GM19351 (cell line): ENCODE measurements around the gene APLN.

Source experiments
- ATAC-seq: cut with Tn5 transposase; IDR thresholded peaks from one replicate; pipeline ENCODE4 v1.9.1; 2021; ENCODE audit warnings: mild to moderate bottlenecking, moderate library complexity; ENCODE audit not compliant: unreplicated experiment

Gene APLN

DNA sequence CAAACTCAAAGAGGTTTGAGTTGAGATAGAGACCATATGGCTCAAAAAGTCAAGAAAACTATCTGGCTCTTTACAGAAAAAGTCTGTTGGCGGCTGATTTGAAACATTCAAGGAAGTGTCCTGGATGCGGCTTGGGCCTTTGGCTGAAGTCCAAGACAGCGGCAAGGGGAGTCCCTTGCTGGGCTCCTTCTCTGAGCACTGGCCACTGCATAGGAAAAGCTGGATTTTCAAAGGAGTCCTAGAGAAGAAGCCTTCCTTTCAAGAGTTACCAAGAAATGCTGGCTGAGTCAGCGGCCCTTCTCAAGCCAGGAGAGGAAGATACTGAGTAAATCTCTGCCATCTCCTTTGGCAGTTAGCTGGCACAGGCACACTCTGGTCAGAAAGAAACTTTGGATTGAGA is 12.1 kb downstream of the APLN start:
- no peak for ATAC-seq

DNA sequence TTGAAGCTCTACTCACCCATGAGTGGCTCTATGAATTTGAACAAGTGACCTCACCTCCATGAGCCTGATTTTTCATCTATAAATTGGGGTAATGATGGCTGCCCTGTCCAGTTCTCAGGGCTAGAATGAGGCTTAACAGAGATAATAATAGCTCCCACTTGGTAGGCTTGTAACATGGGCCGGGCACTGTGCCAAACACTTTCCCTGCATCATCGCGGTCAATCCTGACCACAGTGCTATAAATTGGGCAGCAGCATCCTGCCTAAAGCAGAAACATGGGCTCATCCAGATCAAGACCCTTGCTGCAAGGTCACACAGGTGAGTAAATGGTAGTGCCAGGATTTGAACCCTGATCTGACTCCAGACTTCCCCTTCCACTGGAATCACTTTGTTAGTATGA is 12.8 kb downstream of the APLN start:
- ATAC-seq = no peak

DNA sequence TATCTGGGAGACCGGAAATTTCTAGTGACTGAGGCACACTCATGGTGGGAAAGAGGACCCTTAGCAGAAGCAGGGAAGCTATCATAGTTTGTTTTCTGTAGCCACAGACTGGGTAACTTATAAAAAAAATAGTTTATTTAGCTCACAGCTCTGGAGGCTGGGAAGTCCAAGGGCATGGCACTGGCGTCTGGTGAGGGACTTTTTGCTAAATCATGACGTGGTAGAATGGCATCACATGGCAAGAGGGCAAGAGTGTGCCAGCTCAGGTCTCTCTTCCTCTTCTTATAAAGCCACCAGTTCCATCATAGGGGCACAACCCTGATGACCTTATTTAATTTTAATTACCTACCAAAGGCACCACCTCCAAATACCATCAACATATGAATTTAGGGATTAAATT is 13.3 kb downstream of the APLN start:
- no peak for ATAC-seq

DNA sequence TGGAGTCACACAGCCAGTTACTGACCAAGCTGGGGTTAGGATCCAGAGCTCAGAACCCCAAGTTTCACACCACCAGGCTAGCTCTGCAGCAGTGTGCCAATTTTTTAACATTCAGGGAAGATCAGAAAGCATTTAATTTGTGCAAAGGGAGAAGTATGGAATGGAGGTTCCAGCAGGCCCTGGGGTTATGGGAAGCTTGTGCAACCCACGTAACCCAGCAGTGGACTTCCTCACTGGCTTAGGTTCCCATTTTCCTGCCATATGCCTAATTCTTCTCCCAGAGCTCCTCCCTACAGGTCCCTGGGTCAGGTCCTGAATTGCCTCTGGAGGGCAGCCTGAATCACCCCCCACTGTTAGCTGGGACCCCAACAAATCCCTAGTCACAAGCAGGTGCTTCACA is 14.0 kb downstream of the APLN start:
- no peak for ATAC-seq

DNA sequence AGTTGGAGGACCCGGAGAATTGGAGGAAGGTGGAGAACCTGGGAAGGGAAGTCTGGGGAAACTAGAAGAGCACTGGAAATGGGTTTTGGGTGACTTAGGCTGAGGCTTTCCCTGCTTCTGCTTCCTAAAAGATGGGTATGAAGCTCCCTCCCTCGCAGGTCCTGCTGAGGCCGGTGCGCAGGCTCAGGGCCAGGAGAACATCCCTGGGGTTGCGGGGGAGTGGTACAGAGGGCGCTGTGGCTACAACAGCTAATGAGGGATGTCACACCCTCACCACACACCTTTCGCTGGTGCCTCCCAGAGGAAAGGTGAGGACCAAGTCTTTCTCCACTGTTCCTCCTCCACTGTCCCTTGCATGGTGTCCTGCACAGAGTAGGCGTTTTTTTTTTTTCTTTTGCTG is 15.8 kb downstream of the APLN start:
- no peak for ATAC-seq

DNA sequence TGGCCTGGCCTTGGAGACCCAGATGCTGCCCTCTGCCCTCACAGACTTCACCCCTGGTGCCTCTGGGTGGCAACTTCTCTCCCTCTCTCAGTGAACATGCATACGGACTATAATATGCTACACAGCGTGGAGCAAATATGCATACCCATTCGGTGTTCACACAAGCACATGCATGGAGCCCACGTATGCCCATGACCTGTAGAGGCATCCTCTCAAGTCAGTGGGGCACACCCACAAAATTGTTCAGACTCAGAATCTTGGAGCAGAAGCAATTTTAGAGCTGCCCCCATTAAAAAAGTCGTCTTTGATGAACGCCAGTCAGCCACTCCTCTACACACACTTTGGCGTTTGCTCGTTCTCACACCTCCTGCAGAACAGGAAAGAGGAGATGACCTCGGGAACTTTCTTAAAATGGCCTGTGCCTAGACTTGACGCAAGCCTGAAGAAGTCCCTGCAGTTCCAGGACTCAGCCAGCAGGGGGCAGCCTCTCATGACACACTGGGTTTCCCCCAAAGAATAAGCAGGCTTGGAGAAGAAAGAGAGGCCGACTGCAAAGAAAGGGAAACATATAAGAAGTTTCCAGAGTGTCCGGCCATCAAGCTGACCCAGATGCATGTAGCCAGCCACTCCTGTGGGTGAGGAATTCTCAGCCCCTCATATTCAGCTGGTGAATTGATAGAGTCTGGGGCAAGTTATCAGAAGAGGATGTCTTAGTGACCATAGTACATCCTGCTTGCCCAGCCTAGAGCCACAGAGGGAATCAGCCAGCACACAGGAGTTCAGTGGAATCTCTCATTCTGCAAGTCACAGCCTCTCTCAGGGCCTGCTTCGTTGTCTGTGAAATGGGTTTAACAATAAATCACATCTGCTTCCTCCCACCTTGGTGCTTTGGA is 17.3 kb downstream of the APLN start:
- ATAC-seq = peak; percentile 91

DNA sequence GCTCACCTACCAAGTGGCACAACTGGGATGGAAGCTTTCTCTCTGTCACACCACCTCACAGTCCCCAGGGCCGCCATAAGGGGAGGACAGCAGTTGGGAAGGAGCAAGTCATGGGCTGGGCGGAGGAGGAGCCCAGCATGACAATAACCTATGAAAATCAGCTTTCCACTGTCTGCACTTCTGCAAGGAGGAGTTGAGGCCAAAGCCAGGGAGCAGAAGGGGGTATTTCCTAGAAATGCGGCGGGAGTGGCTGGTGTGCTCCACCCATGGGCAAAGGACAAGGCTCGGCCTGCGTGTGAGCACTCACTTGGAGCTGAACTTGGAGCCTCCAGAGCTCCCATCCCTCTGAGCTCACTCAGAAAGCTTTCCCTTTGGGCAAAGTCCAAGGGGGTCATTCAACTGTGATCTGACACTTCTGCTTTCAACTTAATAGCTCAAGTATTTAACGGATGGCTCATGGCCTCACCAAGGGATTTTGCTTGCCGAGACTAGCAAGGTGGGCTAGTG is 18.5 kb downstream of the APLN start:
- ATAC-seq = no peak

DNA sequence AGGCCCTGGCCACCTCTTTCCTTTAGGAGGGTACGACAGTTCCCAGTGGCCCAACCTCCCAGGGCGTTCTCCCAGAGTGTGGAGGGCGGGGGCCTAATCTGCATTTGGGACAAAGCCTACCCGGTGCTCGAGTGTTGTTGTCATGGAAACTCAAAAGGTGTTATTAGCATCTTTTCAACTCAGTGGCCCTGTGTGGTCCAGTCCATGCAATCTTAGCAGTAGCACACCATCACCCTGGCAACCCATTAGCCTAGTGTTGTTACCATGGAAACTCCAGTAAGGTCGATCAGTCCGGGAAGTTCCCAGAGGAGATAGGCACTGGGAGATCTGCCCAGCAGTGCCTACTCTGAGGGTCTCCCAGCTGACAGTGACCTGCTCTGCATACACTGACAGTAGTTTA is 20.2 kb downstream of the APLN start:
- ATAC-seq = no peak

DNA sequence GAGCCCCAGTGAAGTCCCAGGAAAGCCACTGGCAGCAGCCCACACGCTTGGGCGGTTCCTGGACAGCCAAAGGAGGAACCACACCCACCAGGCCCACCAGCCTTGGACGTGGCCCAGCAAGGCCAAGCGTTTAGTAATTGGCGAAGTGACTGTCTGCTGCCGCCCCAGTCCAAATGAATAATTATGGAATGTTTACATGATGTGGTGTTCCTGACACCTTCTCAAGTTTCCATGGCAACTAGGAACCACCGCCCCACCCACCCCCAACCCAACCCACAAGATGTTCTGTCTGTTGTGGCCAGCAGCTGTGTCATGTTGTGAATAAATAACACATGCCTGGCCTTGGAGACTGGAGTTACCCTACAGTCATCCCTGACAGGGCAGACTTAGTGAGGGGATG is 22.3 kb downstream of the APLN start:
- ATAC-seq = no peak

DNA sequence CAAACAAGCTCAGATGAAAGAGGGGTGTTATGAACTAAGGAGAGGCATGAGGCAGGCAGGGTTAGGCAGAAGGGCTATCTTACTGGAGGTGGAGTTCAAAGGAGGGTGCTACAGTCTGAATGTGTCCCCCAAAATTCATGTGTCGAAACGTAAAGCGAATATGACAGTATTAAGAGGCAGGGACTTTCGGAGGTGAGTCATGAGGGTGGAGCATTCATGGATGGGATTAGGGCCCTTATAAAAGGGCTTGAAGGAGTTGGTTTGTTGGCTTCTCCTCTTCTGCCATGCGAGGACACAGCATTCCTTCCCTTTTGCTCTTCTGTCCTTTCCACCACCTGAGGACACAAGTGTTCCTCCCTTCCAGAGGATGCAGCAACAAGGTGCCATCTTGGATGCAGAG is 22.9 kb downstream of the APLN start:
- ATAC-seq = no peak

DNA sequence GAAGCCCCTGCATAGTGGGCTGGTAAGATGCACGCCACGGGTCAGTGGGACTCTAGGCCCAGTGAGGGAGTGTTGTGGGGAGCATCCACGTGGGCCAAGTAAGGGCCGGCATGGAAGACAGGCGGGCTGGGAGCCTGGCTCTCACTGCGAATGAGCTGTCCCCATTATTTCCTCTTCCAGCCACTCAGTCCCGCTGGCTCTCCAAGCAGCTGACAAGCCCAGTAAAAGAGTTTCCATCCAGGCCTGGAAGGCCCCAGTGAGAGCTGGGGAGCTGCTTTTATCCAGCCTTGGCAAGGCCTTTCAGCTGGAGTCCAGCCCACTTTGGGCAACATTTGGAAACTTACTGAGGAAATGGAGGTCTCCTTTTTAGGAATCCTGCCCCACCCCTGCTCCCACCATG is 24.9 kb downstream of the APLN start:
- ATAC-seq = no peak

DNA sequence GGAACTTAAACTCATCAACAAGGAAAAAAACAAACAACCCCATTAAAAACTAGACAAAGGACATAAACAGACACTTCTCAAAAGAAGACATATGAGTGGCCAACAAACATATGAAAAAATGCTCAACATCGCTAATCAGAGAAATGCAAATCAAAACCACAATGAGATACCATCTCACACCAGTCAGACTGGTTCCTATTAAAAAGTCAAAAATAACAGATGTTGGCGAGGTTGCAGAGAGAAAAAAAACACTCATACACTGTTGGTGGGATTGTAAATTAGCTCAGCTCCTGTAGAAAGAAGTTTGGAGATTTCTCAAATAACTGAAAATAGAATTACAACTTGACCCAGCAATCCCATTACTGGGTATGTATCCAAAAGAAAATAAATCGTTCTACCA is 28.7 kb downstream of the APLN start:
- ATAC-seq = no peak

DNA sequence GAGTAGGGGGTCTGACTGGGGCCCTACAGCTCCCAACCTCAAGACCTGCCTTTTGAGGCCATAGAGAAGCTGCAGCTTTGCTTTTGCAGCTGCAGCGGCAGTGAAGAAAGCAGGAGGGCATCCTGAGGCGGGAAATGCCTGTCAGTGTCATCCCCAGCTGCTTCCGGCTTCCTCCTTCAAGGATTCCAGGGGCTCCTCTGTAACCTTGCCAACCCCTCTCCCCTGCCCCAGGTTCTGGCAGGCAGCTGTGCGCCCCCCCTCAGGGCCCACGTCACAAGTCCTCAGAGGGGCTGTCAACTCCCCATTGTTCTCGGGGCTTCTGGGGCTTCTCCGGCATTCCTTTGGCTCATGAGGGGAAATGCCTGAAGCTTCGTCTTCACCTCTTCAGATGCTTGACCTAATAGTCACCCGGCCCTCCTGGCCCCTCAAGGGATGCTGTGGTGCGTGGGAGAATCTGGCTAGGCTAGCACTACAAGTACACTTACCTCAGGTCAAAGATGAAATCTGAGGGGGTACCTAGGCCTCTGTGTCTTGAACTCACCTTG is 31.9 kb downstream of the APLN start:
- ATAC-seq = no peak

DNA sequence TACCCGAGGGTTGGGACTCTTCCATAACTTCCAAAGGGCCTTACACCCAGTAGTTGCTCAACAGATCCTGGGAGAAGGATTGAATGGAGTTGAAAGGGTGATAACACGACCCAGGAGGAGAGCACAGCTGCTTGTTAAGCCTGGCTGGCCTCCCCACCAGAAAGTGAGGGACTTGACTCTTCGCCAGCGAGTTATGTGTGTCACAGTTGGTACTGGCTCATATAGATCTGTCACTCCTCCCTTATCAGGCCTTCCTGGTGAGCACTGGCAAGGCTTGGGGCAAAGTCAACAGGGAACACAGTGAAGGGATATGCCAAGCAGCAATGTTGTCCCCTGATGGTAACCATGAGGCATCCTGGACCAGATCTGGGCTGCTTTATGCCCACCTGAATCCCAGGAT is 35.8 kb downstream of the APLN start:
- ATAC-seq = no peak

DNA sequence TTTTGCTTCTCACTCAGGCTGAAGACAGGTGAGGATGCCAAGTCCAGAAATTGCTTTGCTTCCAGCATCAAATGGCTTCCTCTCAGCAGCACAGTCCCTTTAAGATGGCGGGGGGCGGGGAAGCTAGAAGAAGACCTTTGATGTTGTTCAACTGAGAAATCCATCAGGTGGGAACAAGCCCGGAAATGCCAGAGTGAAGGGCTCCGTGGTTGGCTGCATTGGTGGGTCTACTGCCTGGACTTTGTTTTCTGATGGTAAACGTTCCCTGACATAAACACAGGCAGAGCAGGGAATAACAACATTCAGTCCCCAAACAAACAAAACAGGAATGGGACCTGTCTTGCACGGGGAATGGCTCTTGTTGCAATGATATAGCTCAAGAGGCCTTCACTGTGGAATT is 37.3 kb downstream of the APLN start:
- ATAC-seq = no peak

DNA sequence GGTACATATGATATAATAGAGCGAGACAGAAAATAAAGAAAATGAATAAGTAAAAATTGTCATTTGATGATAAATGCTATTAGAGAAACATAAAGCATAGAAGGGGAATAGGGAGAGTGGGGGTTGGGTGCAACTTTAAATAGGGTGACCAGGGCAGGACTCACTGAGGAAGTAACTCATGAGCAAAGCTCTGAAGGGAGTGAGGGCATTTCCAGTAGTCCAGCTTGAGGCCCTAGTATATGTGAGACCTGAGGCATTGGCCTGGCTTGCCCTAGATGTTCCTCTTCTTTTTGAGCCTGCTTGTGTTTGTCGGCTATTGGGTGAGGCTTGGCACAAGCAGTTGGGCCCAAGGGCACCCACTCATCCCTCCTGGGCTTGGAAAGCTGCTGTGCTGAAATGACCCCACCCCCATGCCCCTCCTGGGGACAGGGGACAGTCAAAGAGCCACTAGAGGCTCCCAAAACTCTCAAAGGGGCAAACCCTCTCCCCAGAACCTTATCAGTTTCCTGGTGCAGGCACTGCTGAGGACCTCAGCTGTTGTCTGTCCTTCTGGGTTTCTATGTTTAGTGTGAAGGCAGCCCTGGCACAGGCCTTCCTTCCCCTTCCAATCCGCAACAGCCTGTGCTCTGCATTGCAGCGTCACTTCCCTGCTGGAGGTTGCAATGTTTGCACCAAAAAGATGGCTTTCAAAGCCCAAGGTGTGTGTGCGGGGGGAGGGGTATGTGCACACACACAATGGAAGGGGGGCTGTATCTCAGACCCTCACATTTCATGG is 40.1 kb downstream of the APLN start:
- no peak for ATAC-seq

DNA sequence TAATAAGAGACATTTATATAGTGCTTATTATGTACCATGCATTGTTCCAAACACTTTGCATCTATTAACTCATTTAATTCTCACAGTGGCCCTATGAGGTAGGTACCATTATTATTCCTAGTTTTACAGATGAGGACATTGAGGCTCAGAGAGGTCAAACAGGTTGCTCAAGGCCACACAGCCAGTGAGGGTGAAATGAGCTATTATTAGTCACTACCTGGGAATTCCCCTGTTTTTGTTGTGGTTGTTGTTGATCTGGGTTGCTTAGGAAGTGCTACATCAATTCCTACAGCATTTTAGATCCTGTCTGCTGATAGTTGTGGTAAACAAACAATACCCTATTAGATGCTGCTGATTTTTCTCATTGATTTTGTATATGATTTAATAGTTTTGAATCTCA is 41.2 kb downstream of the APLN start:
- ATAC-seq = peak; percentile 47

DNA sequence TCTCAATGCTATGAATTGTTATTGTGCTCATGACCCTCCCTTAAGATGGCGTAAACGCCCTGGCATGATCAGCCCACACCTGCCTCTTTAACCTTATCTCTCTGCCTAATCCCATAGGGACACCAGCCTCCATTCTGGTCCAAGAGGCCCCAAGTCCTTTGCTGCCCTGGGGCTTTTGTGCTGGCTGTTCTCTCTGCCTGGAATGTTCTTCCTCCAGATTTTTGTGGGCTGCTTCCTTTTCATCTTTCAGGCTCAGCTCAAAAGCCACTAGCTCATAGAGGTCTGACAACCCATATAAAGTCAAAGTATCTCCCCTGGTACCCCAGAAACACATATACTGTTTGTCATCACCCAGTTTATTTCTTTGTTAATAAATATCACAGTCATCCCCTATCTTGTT is 42.4 kb downstream of the APLN start:
- ATAC-seq = no peak

DNA sequence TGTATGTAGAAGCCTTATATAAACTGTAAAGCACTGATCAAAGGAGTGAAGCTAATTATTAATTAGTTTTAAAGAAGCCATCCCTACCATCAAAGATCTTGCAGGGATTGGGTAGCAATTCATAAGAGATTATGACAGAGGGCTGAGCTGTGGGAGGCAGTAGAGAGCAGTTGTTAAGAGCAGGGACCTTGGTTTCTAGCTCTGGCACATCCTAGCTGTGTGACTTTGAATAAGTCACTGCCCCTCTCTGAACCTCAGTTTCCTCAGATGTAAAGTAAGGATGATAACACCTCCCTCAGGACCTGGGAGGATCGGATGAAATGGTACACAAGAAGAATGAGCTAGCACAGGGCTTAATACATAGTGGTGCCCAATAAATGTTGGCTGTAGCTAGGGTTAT is 45.4 kb downstream of the APLN start:
- ATAC-seq = no peak

DNA sequence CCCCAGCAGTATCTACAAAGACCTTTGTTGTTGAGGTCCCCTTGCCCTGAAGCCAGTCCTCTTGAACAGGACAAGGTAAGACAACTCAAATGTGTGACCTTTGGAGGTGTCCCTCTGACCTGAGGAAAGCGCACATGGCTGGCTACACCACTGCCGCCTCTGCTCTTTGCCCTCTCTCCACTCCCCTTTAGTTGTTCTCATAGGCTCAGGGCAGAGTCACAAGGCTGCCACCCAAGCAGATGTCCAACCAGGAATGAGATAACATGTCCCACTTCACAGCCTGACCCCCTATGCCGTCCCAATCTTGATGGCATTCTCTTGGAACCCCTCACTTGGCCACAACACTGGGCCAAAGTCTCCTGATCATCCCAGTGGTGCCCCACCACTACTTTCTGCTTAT is 46.3 kb downstream of the APLN start:
- ATAC-seq = no peak

DNA sequence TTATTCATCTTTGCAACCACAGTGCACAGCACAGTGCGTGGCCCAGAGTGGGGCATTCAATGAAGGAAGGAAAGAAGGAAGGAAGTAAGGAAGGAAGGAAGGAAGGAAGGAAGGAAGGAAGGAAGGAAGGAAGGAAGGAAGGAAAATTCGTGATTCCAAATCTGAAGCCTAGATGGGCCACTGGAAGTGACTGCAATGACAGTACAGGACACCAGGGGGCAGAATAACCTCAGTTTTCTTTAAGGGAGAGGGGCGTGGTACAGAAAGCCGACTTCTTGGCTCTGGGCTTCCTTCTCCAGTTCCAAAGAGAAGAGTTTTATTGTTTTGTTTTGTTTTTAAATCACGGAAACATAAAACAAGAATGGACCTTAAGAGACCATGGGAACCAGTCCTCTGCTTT is 47.8 kb downstream of the APLN start:
- ATAC-seq = peak; percentile 33

DNA sequence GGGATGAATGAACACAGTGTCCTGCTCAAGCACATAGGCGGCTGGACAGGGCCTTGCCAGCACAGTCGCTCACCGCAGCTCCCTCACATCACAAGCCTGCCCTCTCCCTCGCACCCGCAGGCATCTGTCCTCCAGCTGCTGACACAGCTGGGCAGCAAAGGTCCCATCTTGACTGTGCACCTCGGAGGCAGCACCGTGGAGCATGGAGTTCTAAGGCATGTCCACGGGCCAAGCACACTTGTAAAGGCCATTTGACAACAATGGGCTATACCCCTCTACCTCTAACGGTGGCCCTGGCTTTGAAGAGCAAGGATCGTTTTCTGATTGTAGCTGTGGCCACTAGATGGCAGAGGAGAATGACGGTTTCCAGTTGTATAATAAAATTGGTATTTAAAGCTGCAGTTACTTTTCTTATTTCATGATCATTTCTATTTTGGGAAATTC is 53.8 kb downstream of the APLN start:
- peak; percentile 41 for ATAC-seq
